Renal cortical epithelial cell (primary cell): ENCODE data around the gene KCNE4. TPM values are rescaled to one million over a fixed set of nuclear protein-coding genes. Genes with fewer than 3 reads are reported as not detected.

Source experiments
- DNase-seq: peaks from one replicate; pipeline ENCODE4 v3.0.0-alpha.2; 2011; ENCODE audit warnings: low read depth
- total RNA-seq: library from RNA; depleted of rRNA; stranded (reverse); fragments of >200 nt; gene quantifications from 2 replicates; pipeline ENCODE4 v1.2.3, GENCODE V29; 2014

KCNE4 gene
- total RNA-seq, 1 donor from 2014 or later, result 0.05 TPM

DNA sequence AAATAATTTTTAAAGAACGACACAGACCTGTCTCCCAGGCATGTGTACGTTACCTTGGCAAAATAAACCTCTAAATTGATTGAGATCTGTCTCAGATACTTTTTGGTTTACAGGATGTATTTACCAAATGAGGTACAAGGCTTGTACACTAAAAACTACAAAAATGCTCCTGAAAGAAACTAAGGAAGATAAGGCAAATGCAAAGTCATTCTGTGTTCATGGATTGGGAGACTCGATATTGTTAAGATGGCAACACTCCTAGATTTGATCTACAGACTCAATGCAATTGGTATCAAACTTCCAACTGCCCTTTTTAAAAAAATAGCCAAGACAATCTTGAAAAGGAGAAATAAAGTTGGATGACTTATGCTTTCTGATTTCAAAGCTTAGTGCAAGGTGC lies 11.5 kb upstream of the KCNE4 start:
- DNase-seq, result no peak

DNA sequence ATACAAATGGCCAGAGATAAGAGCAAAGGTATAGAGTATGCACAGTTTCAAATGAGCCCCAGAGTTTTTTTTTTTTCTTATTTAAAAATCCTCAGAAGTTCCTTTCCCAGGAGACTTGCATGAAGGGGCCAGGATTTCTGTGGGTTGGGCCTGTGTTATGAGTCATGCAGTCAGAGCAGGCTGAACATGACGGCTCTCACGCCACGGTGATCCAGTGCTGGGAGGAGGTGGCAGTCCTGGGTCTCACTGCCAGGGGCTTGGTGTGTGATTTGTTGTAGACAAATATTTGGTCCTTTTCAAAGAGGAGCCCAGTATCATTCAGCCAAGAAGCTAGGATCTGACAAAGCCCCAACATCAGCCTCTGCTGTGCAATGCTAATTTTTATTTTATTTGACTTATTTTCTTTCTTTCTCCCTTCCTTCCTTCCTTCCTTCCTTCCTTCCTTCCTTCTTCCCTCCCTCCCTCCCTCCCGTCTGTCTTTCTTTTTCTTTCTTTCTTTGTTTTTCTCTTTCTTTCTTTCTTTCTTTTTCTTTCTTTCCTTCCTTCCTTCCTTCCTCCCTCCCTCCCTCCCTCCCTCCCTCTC lies 10.4 kb upstream of the KCNE4 start:
- peak; percentile 97 for DNase-seq

DNA sequence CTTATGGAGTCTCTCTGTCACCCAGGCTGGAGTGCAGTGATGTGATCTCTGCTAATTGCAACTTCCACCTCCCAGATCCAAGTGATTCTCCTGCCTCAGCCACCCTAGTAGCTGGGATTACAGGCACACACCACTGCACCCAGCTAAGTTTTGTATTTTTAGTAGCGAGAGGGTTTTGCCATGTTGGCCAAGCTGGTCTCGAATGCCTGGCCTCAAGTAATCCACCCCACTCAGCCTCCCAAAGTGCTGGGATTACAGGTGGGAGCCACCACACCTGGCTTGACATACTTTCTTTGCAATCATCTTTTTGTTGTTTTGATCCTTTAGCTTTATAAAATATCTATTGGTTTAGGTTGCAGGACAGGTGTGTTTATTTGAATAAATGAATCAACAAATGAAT lies 9.7 kb upstream of the KCNE4 start:
- DNase-seq, result no peak

DNA sequence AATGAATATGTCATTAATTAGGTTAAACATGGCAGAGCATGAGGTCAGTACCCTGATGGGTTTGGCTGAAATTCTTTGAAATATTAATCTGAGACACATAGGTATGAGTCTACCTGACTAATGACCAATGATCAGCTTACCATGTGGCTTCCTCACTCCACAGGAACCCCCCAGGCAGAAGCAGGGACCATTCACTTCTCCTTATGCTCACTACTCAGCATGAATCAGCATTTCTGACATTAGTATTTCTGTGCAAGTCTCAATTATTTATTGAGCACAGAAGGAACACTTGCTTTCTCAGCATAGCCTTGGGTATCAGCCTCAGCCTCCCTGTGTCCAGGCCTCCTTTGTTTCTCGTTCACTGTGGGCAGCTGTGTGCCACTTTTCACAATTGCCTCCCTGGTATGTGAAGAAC lies 9.3 kb upstream of the KCNE4 start:
- peak; percentile 81 for DNase-seq

DNA sequence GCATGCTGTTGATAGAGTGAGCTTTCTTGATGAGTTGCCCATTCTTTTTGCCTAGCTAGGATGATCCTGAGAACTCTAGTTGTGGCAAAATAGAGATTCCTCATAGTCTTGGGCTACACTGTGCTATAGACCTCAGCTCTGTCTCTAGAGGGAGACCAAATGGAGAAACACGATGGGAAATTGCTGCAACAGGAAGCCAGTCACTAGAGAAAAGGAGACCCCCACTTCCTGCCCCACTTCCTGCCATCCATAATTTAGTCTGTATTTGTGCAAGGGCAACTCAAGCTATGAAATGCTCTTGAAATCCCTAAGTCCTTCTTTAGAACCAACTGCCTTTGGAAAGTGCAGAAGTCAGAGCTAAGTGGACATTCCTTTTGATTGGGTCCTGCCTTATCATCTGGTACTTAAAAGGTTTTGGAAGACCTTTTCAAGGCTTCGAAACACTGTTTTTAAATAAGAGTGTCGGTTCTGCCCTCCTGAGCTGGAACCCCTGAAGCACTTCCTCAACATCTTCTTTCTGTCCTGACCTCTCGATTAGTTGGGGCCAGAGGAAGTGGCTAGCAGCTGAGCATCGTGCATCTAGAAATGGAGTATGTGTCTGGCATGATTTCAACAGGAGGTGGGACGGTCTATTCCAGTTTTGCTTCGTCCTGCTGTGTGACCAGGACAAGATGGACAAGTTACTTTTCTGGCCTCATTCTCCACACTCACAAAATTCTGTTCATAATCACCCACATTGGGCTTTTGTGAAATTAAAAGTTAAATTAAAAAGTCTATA lies 8.6 kb upstream of the KCNE4 start:
- DNase-seq, result no peak

DNA sequence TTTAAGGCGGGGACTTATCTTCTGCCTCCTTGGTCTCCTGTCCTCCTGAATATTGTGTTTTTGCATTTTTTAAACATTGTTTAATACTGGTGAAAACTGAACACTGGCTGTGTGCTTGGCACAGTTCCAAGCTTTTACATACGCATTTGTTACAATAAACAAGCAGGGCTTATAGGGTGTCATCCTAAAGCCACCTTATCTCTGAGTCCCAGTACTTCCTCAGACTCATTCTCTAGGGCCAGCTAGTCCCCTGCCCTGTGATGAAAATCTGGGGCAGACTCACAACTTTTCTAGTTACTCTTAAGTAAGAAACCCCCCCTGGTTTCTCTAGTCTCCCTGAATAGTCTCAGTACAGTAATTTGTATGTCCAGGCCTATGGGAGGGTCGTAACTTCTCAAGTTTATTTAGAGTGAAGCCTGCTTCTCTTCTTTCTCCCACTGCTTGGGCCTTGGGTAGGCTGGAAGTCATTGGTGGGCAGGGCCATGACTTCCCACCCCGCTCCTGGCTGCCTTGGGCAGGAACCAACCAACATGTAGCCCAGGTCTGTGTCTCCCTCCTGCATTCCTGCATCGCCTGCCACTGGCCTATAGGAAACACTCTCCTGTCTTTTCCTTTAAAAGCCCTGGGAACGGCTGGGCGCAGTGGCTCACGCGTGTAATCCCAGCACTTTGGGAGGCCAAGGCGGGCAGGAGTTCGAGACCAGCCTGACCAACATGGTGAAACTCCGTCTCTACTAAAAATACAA lies 7.7 kb upstream of the KCNE4 start:
- no peak for DNase-seq

DNA sequence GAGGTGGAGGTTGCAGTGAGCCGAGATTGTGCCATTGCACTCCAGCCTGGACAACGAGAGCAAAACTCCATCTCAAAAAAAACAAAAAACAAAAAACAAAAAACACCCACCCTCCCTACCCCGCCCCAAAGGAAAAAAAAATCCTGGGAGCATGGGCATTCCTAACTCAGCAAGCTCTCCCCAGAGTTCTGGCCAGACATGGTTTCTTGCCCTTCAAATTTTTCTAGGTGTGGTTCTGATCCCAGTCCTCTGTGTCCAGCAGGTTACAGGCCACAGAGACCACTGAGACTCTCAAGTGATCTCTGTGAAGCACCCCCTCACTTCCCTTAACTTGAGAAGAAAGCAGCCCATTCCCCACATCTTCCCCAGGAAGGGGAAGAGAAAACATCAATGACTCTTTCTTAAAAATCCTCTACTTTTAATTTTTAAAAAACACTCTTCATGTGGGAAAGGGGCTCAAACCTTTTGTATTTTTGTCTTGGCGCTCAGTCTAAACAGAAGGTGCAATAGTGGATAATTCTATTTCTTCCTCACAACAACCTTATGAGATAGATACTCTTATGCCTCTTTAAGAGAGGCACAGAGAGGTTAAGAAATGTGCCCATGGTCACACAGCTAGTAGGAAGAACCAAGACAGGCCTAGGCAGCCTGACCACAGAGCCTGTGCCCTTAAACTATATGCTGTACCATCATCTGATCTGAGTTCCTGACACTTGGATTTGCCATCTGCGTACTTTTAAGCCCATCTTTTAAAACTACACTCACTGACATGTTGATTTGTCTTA lies 6.9 kb upstream of the KCNE4 start:
- no peak for DNase-seq

DNA sequence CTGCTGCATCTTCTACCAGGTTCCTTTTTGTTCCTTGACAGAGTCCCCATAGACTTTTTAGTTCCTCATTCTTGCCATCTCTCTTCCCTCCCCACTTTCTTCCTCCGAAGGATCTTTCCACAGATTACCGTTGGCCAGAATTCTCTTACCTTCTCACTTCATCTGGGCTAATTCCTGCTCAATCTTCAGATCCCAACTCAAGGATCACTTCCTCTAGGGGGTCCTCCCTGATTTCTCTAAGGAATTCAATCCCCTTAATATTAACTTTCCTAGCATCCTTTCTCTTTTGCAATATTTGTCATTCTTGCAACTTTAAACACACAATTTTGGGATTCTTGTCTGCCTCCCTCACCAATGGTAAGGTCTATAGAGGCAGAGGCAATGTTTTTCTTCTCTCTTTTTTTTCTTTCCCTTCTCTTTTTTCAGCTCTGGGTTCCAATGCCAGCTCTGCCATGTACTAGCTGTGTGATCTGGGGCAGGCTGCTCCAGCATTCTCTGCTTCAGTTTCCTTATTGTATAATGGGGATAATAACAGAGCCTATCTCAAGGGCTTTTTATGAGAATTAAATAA lies 5.4 kb upstream of the KCNE4 start:
- no peak for DNase-seq

DNA sequence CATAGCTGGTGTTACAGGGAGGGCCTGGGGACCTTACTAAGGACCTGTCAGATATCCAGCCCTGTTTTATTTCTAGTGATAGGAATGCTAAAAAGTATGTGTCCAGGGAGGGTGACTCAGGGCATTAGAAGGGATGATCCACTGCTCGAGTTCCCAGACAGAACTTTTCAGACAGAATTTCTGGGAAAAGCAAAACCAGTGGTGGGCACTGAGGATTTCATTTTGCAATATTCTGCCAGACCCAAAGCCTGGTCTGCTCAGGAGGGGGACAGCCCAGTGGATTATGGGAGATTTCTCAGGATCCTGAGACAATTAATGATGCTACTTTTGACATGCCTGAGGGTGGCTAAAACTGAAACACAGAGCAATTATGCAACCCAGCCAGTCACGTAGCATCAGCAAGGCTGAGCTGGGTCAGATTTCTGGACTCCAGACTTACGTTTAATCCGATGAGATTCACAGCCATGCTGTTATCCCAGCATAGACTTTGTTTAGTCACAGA lies 4.7 kb upstream of the KCNE4 start:
- DNase-seq, result peak; percentile 47

DNA sequence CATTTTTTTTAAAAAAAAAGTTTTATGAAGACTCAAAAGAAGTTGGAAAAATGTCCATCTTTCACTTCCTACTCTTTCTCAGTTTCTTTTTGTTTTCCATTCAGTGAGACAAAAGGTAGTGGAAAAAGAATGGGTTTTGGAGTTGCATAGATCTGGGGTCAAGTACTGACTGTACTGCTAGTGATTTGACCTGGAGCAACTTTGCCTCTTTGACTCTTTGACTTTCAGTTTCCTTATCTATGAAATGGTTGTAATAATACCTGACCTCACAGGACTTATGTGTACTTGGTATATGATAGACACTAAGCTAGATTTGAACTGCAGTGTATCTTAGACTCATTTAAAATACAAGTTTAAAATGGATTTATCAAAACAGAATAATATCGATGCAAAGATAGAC lies 3.5 kb upstream of the KCNE4 start:
- no peak for DNase-seq

DNA sequence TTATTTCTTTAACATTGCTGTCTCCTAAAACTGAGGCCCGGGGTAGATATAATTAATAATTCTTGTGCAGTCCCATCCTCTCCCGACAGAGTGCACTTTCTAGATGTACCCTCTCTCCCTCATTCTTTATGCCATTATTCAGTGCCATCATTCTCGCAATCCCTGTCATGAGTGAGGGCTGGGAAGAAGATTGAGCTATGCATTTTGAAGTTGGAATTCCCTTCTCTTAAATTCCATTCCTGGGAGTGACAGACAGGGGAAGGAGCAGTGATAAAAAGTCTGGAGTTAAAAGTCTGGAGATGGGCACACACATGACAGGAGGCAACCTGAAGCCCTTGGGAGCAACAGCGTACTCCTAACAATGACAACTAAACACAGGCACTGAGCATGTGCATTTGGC lies 2.6 kb upstream of the KCNE4 start:
- no peak for DNase-seq

DNA sequence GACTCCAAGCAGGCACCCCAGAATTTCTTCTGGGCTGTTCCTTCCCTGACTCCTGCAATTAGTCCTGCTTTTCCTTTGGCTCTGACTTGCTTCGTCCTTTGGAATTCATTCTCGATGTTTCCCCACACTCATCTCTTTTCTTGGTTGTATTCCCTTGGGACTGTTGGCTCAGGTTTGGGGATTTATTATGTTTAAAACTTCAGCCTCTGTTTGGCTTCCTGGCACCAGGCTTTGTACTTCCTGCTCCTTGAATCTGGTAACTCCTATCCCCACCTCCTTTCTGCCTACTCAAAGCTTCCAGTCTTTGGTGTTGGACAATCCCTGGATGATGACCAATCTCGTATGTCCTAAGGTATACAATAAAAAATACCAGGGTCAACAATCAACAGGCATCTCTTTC lies 1.8 kb upstream of the KCNE4 start:
- no peak for DNase-seq

DNA sequence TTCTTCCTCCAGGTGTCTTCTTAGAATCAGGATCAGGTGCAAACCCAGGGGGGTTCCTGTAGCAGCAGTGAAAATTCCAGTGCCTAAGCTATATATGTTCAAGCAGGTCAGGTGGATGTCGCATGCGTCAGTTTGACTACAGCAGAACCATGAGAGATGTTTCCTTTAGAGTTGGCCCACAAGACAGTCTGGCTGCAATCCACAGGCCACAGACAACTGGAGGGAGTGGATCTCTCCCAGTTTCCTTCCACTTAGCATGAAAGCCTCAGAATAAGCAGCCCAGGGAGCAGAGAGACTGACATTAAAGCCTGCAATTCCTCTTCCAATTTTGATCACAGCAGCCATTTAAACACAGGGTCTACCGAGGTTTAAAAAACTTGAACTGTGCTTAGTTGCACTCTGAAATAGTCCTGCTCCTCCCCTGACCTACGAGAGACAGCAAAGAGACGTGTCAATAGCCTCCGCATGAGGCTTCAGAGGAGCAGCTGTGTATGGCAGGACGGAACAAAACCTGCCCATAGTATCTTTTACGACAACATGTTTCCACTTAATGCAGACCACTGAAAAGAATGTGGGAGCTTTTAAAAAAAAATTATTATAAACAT lies 988 bp upstream of the KCNE4 start:
- DNase-seq, result no peak

DNA sequence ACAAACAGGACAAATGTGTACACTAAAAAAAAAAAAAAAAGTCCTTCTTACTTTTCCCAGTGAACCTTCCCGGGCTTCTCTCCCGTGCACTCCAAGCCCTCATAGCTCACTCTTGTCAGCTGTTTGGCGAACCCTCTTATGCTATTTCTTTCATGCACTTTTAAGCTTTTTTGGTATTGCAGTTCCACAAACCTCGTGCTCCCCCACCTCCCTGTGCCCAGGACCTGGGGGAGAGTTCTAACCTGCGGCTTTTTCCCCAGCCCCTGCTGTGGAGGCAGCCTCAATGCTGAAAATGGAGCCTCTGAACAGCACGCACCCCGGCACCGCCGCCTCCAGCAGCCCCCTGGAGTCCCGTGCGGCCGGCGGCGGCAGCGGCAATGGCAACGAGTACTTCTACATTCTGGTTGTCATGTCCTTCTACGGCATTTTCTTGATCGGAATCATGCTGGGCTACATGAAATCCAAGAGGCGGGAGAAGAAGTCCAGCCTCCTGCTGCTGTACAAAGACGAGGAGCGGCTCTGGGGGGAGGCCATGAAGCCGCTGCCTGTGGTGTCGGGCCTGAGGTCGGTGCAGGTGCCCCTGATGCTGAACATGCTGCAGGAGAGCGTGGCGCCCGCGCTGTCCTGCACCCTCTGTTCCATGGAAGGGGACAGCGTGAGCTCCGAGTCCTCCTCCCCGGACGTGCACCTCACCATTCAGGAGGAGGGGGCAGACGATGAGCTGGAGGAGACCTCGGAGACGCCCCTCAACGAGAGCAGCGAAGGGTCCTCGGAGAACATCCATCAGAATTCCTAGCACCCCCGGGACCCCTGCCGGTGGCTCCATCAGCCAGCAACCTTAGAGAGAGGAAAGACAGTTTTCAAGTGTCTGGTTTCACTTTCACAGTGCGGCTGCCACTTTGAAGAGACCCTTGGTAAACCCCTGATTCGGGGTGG lies 826 bp downstream of the KCNE4 start:
- no peak for DNase-seq

DNA sequence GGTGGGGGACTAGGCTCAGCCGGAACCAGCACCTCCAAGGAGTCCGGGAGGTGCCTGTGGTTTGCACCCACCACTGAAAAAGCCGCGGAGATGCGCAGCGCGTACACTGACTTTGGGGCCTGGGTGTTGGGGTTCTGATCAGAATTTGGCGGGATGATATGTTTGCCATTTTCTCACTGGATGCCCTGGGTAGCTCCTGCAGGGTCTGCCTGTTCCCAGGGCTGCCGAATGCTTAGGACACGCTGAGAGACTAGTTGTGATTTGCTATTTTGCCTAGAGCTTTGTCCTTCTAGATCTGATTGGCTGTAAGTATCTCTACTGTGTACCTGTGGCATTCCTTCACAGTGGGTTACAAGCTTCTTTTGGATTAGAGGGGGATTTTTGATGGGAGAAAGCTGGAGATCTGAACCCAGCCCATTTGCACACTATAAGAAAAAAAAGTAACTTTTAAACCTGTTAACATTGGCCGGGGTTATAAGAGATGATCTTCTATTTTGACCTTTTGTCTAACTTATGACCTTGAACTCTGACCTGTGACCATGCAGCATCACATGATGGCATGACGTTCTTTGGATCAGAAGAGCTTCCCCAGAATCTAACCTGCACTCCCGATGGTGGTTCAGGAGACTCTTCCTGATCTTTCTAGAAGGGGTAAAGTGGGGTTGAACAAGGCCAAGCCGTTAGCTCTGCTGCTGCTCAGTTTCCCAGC lies 1.6 kb downstream of the KCNE4 start:
- DNase-seq, result no peak

DNA sequence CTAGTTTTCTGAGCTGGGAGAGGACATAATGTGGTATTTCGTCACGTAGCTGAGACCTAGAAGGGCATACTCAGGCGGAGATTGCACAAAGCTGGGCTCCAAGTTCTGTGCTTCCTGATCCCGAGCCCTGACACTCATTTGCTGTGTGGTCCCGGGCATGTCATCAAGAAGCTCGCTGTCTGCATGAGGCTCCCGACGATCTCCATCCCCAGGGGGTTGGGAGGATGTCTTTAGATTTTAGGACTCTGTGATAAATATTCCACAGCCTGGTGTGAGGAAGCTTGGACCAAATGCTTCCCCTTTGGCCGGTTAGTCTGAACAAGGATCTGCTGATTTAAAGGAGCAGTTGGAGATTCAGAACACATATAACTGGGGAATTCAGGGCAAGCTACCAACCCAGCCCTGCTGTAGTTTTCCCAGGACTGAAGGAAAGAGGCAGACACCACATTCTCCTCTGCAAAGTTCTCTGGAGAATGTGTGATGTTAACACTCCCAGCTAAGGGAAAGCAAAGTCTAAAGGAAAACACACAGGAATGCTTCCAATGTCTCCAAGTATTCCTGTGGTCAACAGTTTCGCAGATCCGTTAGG lies 2.3 kb downstream of the KCNE4 start:
- no peak for DNase-seq

DNA sequence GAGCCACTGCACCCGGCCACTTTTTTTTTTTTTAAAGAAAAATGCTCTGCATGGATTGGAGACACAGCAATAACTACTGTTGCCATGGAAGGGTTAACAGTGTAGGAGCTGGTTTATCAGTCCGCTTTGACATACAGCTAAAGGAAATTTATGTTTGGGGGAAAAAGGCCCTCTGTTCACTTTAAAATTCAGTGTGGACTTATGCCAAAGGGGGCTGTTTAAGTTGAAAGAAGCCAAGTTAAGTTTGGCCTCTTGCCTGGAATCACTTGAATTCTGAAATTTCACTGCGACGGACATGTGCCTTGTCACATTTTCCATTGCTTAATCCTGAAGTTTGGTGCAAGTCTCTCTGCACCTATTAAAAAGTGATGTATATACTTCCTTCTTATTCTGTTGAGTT lies 3.1 kb downstream of the KCNE4 start:
- no peak for DNase-seq

DNA sequence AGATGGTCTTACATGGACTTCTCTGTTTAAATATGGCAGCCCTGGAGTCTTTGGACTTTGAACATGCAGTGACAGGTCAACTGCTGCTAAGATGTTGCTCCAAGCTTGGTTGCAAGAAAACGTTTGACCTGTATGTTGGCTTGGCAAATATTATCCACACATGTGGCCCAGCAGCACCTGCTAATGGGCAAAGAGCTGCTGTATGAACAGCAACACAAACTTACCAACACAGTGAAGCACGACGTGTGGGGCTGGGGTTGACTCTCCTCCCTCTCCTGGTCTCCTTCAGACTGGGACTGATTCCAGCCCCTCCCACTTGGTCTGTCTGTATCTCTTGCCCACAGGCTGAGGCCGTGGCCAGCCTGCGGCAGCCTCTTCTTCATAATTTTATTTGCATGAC lies 3.8 kb downstream of the KCNE4 start:
- DNase-seq, result no peak
